Activated T-helper 2 cell treated with anti-CD3 and anti-CD28 coated beads, Interferon-gamma antibody, Interleukin-2, Interleukin-4, amounts not matched to agents 10 μg/mL and 5 μg/mL and 100 μg/mL, durations not matched to agents 14 hours and 24 hours and 36 hours (primary cell): ENCODE measurements around the gene FAM111A. TPM values are rescaled to one million over a fixed set of nuclear protein-coding genes. Genes with fewer than 3 reads are reported as not detected.
A peak's percentile ranks its signal among the peaks of the same experiment; 100 is the strongest.
"Not testable (repeated sequence)": the region's sequence is repeated elsewhere in the genome, so short reads cannot be mapped to it uniquely, and the experiment has no call there.

Experiments used
- DNase-seq: peaks from one replicate; pipeline ENCODE4 v3.0.0; 2021; ENCODE audit warnings: low spot score
- H3K27ac Mint-ChIP-seq: one replicate; pipeline ENCODE4 v1.8.0; 2021; ENCODE audit warnings: mixed read lengths
- H3K27me3 Mint-ChIP-seq: one replicate; pipeline ENCODE4 v1.8.0; 2021; ENCODE audit warnings: low read depth, mixed read lengths
- H3K36me3 Mint-ChIP-seq: one replicate; pipeline ENCODE4 v1.8.0; 2021; ENCODE audit warnings: low read depth, mixed read lengths
- H3K4me1 Mint-ChIP-seq: one replicate; pipeline ENCODE4 v1.8.0; 2021; ENCODE audit warnings: low read depth, mixed read lengths
- H3K4me3 Mint-ChIP-seq: one replicate; pipeline ENCODE4 v1.8.0; 2021; ENCODE audit warnings: low read depth, mild to moderate bottlenecking, moderate library complexity, mixed read lengths
- H3K9me3 Mint-ChIP-seq: one replicate; pipeline ENCODE4 v1.8.0; 2021; ENCODE audit warnings: mixed read lengths
- intact Hi-C: fragments of 100-400 bp; cut with micrococcal nuclease; formaldehyde crosslinking; loops from one replicate; pipeline ENCODE4 v1.15.1; 2023
- total RNA-seq: library from RNA; stranded (reverse); gene quantifications from 2 replicates; pipeline ENCODE4 v1.2.3, GENCODE V29; 2022

The FAM111A gene
- total RNA-seq, 1 donor from 2014 or later, result 69.1 TPM

DNA sequence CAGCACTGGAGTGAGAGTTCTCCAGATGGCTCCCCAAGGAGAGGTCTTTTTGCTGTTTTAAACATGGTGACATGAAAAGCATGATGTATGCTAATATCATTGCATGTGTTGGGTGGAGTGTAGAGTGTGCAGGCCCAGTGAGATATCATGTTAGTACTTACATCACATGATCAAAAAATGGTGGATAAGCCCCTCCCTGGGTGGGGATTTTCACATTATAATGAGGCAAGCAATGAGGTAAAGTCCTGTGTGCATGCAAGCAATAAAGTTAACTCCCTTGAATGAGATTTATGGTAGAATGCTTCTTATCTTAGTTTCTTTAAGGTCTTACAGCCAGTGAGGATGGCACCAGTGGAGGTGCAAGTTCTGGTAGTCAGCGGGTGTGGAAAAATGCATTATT, 27.1 kb upstream of the FAM111A start:
- no peaks in the 10 kb centered on the region for H3K27me3 Mint-ChIP-seq
- peaks cover 20% of the 10 kb centered on the region for H3K4me1 Mint-ChIP-seq
- intact Hi-C loops, result no loop called here
- H3K27ac Mint-ChIP-seq, result no peak overlapping the region
- no peak for DNase-seq
- no peak overlapping the region for H3K4me3 Mint-ChIP-seq
- peaks cover 47% of the 10 kb centered on the region for H3K9me3 Mint-ChIP-seq
- H3K36me3 Mint-ChIP-seq, result peaks cover 95% of the 10 kb centered on the region

DNA sequence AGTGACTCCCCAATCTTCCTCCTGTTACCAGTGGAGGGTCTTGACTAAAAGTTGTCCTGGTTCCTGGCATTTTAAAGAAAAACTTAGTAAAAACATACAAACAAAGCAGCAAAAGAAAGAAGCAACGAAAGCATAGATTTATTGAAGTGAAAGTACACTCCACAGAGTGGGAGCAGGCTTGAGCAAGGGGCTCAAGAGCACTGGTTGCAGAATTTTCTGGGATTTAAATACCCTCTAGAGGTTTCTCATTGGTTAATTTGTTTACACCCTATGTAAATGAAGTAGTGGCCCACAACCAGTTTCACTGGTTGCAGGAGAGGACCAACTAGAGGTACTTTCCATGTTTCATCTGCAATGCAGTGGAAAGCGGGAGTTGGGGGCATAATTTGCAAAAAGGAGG, 24.9 kb upstream of the FAM111A start:
- peaks cover 62% of the 10 kb centered on the region for H3K9me3 Mint-ChIP-seq
- no peak overlapping the region for H3K4me3 Mint-ChIP-seq
- H3K36me3 Mint-ChIP-seq, result peaks cover 92% of the 10 kb centered on the region
- no peak overlapping the region for H3K27ac Mint-ChIP-seq
- DNase-seq, result no peak
- peaks cover 8% of the 10 kb centered on the region for H3K4me1 Mint-ChIP-seq
- no peaks in the 10 kb centered on the region for H3K27me3 Mint-ChIP-seq
- intact Hi-C loops, result no loop called here

GRCh38 chr11:59119826-59120225, 22.8 kb upstream of the FAM111A start:
- Mint-ChIP-seq H3K9me3 (peaks cover 75% of the 10 kb centered on the region), H3K36me3 (peaks cover 90% of the 10 kb centered on the region), H3K4me3 (no peak overlapping the region), H3K4me1 (peaks cover 3% of the 10 kb centered on the region), H3K27ac (no peak overlapping the region), H3K27me3 (no peaks in the 10 kb centered on the region)
- intact Hi-C loops, result no loop called here
- DNase-seq, result no peak

DNA sequence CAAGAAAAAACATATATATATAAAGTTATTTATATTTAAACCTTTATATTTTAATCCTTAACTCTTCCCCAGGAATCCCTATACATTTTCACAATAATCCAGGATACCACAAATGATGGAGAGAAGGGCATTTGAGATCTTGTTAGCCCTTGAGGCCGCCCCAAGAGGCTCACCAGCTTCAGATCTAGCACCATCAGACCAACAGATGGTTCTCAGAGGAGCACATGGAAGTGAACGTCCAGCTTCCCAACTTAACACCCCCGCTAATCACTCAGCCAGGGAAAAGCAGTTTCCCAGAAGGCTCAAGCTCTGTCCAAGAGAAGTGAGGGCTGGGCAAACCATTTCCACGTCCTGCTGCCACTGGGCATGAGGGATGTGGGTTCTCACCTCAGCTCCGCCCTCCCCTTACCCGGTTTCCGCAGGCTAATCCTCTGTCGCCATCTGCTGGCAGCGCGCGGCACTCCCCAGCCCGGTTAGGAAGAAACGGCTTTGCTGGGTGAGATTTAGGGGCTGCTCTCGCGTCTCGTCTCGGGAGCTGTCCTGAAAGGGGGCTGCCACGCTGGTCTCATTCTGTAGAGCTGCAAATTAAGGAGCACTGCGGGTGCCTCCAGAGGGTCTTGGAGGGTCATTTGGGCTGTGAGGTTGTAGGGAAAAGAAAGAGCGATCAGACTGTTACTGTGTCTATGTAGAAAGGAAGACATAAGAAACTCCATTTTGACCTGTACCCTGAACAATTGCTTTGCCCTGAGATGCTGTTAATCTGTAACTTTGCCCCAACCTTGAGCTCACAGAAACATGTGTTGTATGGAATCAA, 6.8 kb upstream of the FAM111A start:
- Mint-ChIP-seq H3K27me3 (no peaks in the 10 kb centered on the region), H3K27ac (peak overlapping the region; percentile 67), H3K36me3 (peaks cover 52% of the 10 kb centered on the region), H3K4me1 (peaks cover 15% of the 10 kb centered on the region), H3K9me3 (peaks cover 26% of the 10 kb centered on the region), H3K4me3 (peak overlapping the region; percentile 61)
- intact Hi-C loops, result loop anchor here (1.0 kb wide), 2 partner anchors 39 to 83 kb away; no protein-coding TSS in a partner anchor
- DNase-seq, result peak; percentile 81

DNA sequence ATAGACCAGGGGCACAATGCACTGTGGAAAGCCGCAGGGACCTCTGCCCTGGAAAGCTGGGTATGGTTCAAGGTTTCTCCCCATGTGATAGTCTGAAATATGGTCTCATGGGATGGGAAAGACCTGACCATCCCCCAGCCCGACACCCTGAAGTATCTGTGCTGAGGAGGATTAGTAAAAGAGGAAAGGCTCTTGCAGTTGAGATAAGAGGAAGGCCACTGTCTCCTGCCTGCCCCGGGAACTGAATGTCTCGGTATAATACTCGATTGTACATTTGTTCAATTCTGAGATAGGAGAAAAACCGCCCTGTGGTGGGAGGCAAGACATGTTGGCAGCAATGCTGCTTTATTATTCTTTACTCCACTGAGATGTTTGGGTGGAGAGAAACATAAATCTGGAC, 6.1 kb upstream of the FAM111A start:
- Mint-ChIP-seq H3K9me3 (peaks cover 19% of the 10 kb centered on the region), H3K4me1 (peaks cover 22% of the 10 kb centered on the region), H3K36me3 (peaks cover 45% of the 10 kb centered on the region)
- intact Hi-C loops, result loop anchor here (1.0 kb wide), 2 partner anchors 39 to 83 kb away; no protein-coding TSS in a partner anchor
- not testable (repeated sequence) for H3K27me3 Mint-ChIP-seq, H3K27ac Mint-ChIP-seq, H3K4me3 Mint-ChIP-seq, DNase-seq

DNA sequence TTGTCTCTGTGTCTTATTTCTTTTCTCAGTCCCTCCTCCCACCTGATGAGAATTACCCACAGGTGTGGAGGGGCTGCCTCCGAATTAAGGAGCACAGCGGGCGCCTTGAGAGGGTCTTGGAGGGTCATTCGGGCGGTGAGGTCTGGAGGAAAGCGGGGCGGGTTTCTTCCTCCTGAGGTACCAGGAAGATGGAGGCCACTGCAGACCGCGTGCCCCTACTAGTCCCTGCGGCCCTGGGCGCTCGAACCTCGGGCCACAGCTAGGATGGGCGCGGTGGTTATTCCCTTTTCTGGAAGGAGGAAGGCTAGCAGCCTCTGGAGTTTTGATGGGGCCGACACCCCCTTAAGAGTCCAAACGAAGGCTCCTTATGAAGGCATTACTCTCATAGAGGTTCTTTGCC, 5.5 kb upstream of the FAM111A start:
- Mint-ChIP-seq H3K4me3 (no peak overlapping the region), H3K36me3 (peaks cover 39% of the 10 kb centered on the region), H3K9me3 (peaks cover 12% of the 10 kb centered on the region), H3K27ac (no peak overlapping the region), H3K4me1 (peaks cover 28% of the 10 kb centered on the region), H3K27me3 (no peaks in the 10 kb centered on the region)
- no peak for DNase-seq
- intact Hi-C loops, result no loop called here

DNA sequence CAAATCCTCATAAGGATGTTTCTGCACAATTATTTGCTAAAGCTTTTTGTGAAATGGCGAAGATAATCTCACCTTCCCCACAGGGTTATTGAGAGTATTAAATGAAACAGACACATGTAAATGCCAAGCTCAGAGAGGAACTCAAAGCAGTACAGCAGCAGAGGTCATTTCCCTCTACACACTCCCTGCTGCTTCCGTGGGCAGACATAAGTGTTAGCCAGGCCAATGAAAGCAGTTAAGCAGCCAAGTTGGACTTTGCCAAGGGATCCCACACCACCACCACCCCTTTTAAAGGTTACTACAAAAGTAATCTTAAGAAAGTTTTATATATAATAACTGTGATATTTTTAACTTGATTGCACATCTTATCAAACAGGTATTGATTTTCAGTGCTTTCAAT, 4.0 kb upstream of the FAM111A start:
- no peak for DNase-seq
- H3K4me3 Mint-ChIP-seq, result no peak overlapping the region
- no peak overlapping the region for H3K27ac Mint-ChIP-seq
- intact Hi-C loops, result no loop called here
- peaks cover 39% of the 10 kb centered on the region for H3K4me1 Mint-ChIP-seq
- H3K9me3 Mint-ChIP-seq, result no peaks in the 10 kb centered on the region
- peaks cover 24% of the 10 kb centered on the region for H3K36me3 Mint-ChIP-seq
- H3K27me3 Mint-ChIP-seq, result no peaks in the 10 kb centered on the region

GRCh38 chr11:59141191-59141590, 1.5 kb upstream of the FAM111A start:
- Mint-ChIP-seq H3K27ac (peak overlapping the region; percentile 95), H3K27me3 (no peaks in the 10 kb centered on the region)

DNA sequence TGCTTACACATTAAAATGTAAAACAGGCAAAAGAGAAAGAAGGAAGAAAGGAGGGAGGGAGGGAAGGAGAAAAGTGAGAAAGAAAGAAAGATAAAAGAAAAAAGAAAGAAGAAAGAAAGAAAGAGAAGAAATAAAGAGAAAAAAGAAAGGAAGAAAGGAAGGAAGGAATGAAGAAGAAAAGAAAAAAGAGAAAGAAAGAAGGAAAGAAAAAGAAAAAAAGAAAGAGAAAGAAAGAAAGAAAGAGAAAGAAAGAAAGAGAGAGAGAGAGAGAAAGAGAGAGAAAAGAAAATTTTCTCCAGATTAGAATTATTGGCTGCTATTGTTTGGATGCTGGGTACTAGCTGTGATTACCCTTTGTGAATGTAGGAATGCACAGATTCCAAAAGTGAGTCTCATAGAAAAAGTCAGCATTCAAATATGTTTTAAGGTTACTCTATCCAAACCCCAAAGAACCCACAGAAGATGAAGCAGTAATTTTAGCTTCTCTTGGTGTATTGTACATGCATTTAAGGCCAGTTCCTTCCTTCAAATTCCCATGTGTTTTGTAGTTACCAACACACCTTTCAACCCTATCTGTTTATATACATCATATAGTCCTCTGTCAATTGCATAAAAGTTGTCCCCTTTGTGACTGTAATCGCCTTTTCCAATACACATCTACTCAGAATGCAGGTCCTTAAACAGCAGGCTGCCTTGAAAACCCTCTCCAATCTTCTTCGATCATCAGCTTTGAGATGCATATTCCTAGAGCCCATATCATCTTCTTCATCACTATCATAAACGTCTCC, 789 bp upstream of the FAM111A start:
- peak overlapping the region; percentile 94 for H3K4me3 Mint-ChIP-seq
- intact Hi-C loops, result loop anchor here (1.0 to 10.0 kb wide), 5 partner anchors 17 to 1685 kb away; partner anchors contain the start of genes FAM111B, ZDHHC5 and ZFP91
- peak overlapping the region; percentile 95 for H3K27ac Mint-ChIP-seq
- H3K4me1 Mint-ChIP-seq, result peaks cover 47% of the 10 kb centered on the region
- no peaks in the 10 kb centered on the region for H3K9me3 Mint-ChIP-seq
- H3K27me3 Mint-ChIP-seq, result no peaks in the 10 kb centered on the region
- no peak for DNase-seq
- peaks cover 31% of the 10 kb centered on the region for H3K36me3 Mint-ChIP-seq

More at GRCh38 chr11:59141191-59141590, 1.5 kb upstream of the FAM111A start:
- no peaks in the 10 kb centered on the region for H3K9me3 Mint-ChIP-seq
- H3K4me1 Mint-ChIP-seq, result peaks cover 45% of the 10 kb centered on the region
- peaks cover 25% of the 10 kb centered on the region for H3K36me3 Mint-ChIP-seq
- intact Hi-C loops, result loop anchor here (5.0 to 10.0 kb wide), 2 partner anchors 1476 to 1684 kb away; partner anchors contain the start of gene ZDHHC5
- no peak for DNase-seq
- peak overlapping the region; percentile 94 for H3K4me3 Mint-ChIP-seq

DNA sequence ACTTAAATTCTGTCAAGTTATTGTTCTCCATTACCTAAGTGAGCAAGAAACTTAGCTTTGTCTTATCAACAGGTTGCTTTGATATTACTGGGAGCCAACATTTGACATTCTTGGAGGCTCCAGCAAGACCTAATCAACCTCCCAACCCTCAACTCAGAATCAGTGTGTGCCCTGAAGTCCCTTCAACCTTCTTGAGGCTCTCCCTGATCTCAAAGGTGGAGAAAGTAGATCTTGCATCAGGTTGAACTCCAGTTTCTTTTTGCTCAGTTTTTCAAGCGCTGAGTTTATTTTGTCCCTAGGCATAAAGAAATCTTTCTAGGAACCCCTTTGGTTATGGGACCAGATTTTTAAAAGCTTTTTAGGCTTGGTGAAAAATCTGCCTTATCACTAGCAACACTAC, 1.4 kb downstream of the FAM111A start:
- no peak for DNase-seq
- Mint-ChIP-seq H3K4me3 (peak overlapping the region; percentile 94), H3K27ac (peak overlapping the region; percentile 95), H3K36me3 (peaks cover 44% of the 10 kb centered on the region), H3K9me3 (no peaks in the 10 kb centered on the region), H3K4me1 (peaks cover 69% of the 10 kb centered on the region), H3K27me3 (no peaks in the 10 kb centered on the region)
- intact Hi-C loops, result loop anchor here (1.0 to 10.0 kb wide), 5 partner anchors 8 to 1687 kb away; partner anchors contain the start of gene ZDHHC5

- Mint-ChIP-seq H3K9me3 (no peaks in the 10 kb centered on the region), H3K4me3 (peak overlapping the region; percentile 94), H3K36me3 (peaks cover 51% of the 10 kb centered on the region), H3K4me1 (peaks cover 73% of the 10 kb centered on the region), H3K27ac (peak overlapping the region; percentile 95), H3K27me3 (no peaks in the 10 kb centered on the region)
- peak; percentile 75 for DNase-seq
- intact Hi-C loops, result loop anchor here (1.0 to 10.0 kb wide), 5 partner anchors 8 to 1687 kb away; partner anchors contain the start of gene ZDHHC5
Measured at GRCh38 chr11:59144579-59145345, 2.1 kb downstream of the FAM111A start.

GRCh38 chr11:59145534-59145933, 2.9 kb downstream of the FAM111A start:
- peaks cover 77% of the 10 kb centered on the region for H3K4me1 Mint-ChIP-seq
- no peak for DNase-seq
- no peaks in the 10 kb centered on the region for H3K9me3 Mint-ChIP-seq
- H3K4me3 Mint-ChIP-seq, result peak overlapping the region; percentile 94
- no peaks in the 10 kb centered on the region for H3K27me3 Mint-ChIP-seq
- H3K27ac Mint-ChIP-seq, result peak overlapping the region; percentile 53
- intact Hi-C loops, result loop anchor here (2.0 to 10.0 kb wide), 3 partner anchors 415 to 1481 kb away; partner anchors contain the start of gene ZDHHC5
- H3K36me3 Mint-ChIP-seq, result peaks cover 57% of the 10 kb centered on the region
